Keratinocyte (primary cell): ENCODE results near the gene OR52B4. TPM values are rescaled to one million over a fixed set of nuclear protein-coding genes. Genes with fewer than 3 reads are reported as not detected.

Experiments
- DNase-seq: peaks from one replicate; pipeline ENCODE4 v3.0.0-alpha.2; 2011; ENCODE audit warnings: low read depth, missing footprints, low spot score
- FAIRE-seq: peaks from 2 replicates; lab custom pipeline; 2011; peaks lifted over from hg19 to GRCh38; lab: Jason Lieb, UNC
- H2AFZ ChIP-seq: 2 replicates; pipeline ENCODE4 v1.6.0; 2012; ENCODE audit warnings: low read length, control low read depth, inconsistent platforms; ENCODE audit not compliant: control insufficient read depth
- H3K27ac ChIP-seq: 2 replicates; pipeline ENCODE4 v1.5.1; 2011; ENCODE audit warnings: low read length; ENCODE audit not compliant: control insufficient read depth, insufficient read depth
- H3K27me3 ChIP-seq: 3 replicates; pipeline ENCODE4 v1.6.0; 2011; ENCODE audit warnings: low read length; ENCODE audit not compliant: control insufficient read depth, insufficient read depth; ENCODE audit errors: extremely low read depth
- H3K36me3 ChIP-seq, 2 experiments: 2 replicates in 1 of 2; 3 replicates in 1 of 2; pipeline ENCODE4 v1.5.1; 2011; ENCODE audit warnings: low read length in 2 of 2, mild to moderate bottlenecking in 1 of 2; ENCODE audit not compliant: control insufficient read depth in 2 of 2, insufficient read depth in 2 of 2; ENCODE audit errors: extremely low read depth in 1 of 2
- H3K4me1 ChIP-seq: 3 replicates; pipeline ENCODE4 v1.5.1; 2011; ENCODE audit warnings: low read length; ENCODE audit not compliant: control insufficient read depth, insufficient read depth; ENCODE audit errors: extremely low read depth
- H3K4me2 ChIP-seq: 3 replicates; pipeline ENCODE4 v1.6.0; 2011; ENCODE audit warnings: low read depth, low read length; ENCODE audit not compliant: control insufficient read depth, insufficient read depth; ENCODE audit errors: extremely low read depth
- H3K4me3 ChIP-seq, 3 experiments: fragments of 200-600 bp in 1 of 3; sonication (generic) in 1 of 3; 2 replicates in 2 of 3; 3 replicates in 1 of 3; pipeline ENCODE4 v1.5.1; 2011 to 2016; ENCODE audit warnings: low read length in 3 of 3, mild to moderate bottlenecking in 3 of 3, control low read depth in 2 of 3, inconsistent platforms in 1 of 3, low read depth in 1 of 3, mixed read lengths in 1 of 3, mixed run types in 1 of 3, moderate library complexity in 1 of 3; ENCODE audit not compliant: control insufficient read depth in 2 of 3, insufficient read depth in 2 of 3; ENCODE audit errors: extremely low read depth in 1 of 3
- H3K79me2 ChIP-seq: 2 replicates; pipeline ENCODE4 v1.6.0; 2012; ENCODE audit warnings: low read length; ENCODE audit not compliant: control insufficient read depth, insufficient read depth
- H3K9ac ChIP-seq: 3 replicates; pipeline ENCODE4 v1.6.0; 2011; ENCODE audit warnings: low read length; ENCODE audit not compliant: control insufficient read depth, insufficient read depth; ENCODE audit errors: extremely low read depth
- H3K9me1 ChIP-seq: 3 replicates; pipeline ENCODE4 v1.6.0; 2011; ENCODE audit warnings: low read length; ENCODE audit not compliant: control insufficient read depth, insufficient read depth; ENCODE audit errors: extremely low read depth
- H3K9me3 ChIP-seq: 2 replicates; pipeline ENCODE4 v1.5.1; 2012; ENCODE audit warnings: low read depth, low read length; ENCODE audit not compliant: control insufficient read depth
- H4K20me1 ChIP-seq: 3 replicates; pipeline ENCODE4 v1.6.0; 2011; ENCODE audit warnings: low read length; ENCODE audit not compliant: control insufficient read depth, insufficient read depth; ENCODE audit errors: extremely low read depth
- CTCF ChIP-seq, 3 experiments: IDR thresholded peaks in 1 of 3; conservative IDR thresholded peaks in 1 of 3; optimal IDR thresholded peaks in 1 of 3; 2 replicates in 2 of 3; 3 replicates in 1 of 3; pipeline versions ENCODE3 to v1.5.1; 2011; ENCODE audit warnings: low read length in 3 of 3, mild to moderate bottlenecking in 3 of 3, moderate library complexity in 2 of 3, control low read depth in 1 of 3, inconsistent platforms in 1 of 3; ENCODE audit not compliant: insufficient read depth in 2 of 3; ENCODE audit errors: extremely low read depth in 1 of 3
- EZH2 ChIP-seq: IDR thresholded peaks from one replicate; pipeline ENCODE4 v1.6.1; 2012; ENCODE audit warnings: inconsistent platforms, mild to moderate bottlenecking, low read length, moderate library complexity
- dilution Hi-C: fragments of 300-500 bp; cut with MboI; formaldehyde crosslinking; loops from one replicate; pipeline ENCODE4 v1.7.0; 2020; ENCODE audit warnings: low sequenced_read_pairs; ENCODE audit not compliant: extremely low pct_ligation_motif_present
- polyA plus RNA-seq, 5 experiments: library from polyadenylated mRNA; depleted of rRNA in 3 of 5; stranded (reverse) in 3 of 5; stranded (forward) in 1 of 5; unstranded in 1 of 5; fragments of >200 nt; gene quantifications; 1 replicate in 1 of 5; 2 replicates in 3 of 5; 3 replicates in 1 of 5; pipeline versions ENCODE4 v1.2.1 to v1.2.3, GENCODE V29; 2011 to 2012; ENCODE audit warnings: missing spikeins in 2 of 5, low read depth in 1 of 5, low replicate concordance in 1 of 5

The OR52B4 gene
- polyA plus RNA-seq, 1 donor (not counting 4 experiments of a cell fraction or from before 2014, with no cell fraction given) = not detected

- Histone ChIP-seq H3K27me3 (no peaks in the 10 kb centered on the region), H2AFZ (peak within 1 kb of the TSS; percentile 98), H3K4me2 (peak within 1 kb of the TSS; percentile 92), H3K9ac (peak within 1 kb of the TSS; percentile 86), H3K4me1 (peaks cover 9% of the 10 kb centered on the region), H3K36me3 (peaks cover 11 to 17% of the 10 kb centered on the region in 2 experiments), H3K9me3 (no peaks in the 10 kb centered on the region), H3K9me1 (no peaks in the 10 kb centered on the region), H3K27ac (peak within 1 kb of the TSS; percentile 73), H3K79me2 (peaks cover 21% of the 10 kb centered on the region), H4K20me1 (no peaks in the 10 kb centered on the region), H3K4me3 (peak within 1 kb of the TSS; percentile 86 to 97 (median 87))
- no peak for TF ChIP-seq EZH2
- no peak for TF ChIP-seq CTCF (optimal IDR thresholded peaks at IDR 0.05 in 1 of 3, IDR thresholded peaks at IDR 0.05 in 1 of 3, conservative IDR thresholded peaks at IDR 0.05 in 1 of 3; ENCODE audit: extremely low read depth in 1 of 3, insufficient read depth in 2 of 3, low read length in 3 of 3)
- dilution Hi-C loops = no loop called here
- peak; percentile 69 for FAIRE-seq
- DNase-seq = peak; percentile 15
These were observed 25.1 kb upstream of the OR52B4 start, which contains the start of gene TRIM21 for GRCh38 chr11:4393209-4393857. Gene TRIM21 (minus strand): TSS chr11:4393702. CDS start chr11:4390409, 3,293 bp downstream.

- TF ChIP-seq CTCF (optimal IDR thresholded peaks at IDR 0.05 in 1 of 3, IDR thresholded peaks at IDR 0.05 in 1 of 3, conservative IDR thresholded peaks at IDR 0.05 in 1 of 3; ENCODE audit: extremely low read depth in 1 of 3, insufficient read depth in 2 of 3, low read length in 3 of 3) (no peak), EZH2 (no peak)
- H3K36me3 ChIP-seq = peaks cover 18 to 38% of the 10 kb centered on the region in 2 experiments
These were observed 20.0 kb upstream of the OR52B4 start for GRCh38 chr11:4388221-4388620.

More at GRCh38 chr11:4388221-4388620, 20.0 kb upstream of the OR52B4 start:
- H3K27me3 ChIP-seq = no peaks in the 10 kb centered on the region
- no peaks in the 10 kb centered on the region for H4K20me1 ChIP-seq
- dilution Hi-C loops = no loop called here
- H2AFZ ChIP-seq = no peak overlapping the region
- H3K9me1 ChIP-seq = no peaks in the 10 kb centered on the region
- no peak overlapping the region for H3K4me2 ChIP-seq
- DNase-seq = no peak
- H3K79me2 ChIP-seq = peaks cover 19% of the 10 kb centered on the region
- H3K9ac ChIP-seq = no peak overlapping the region
- no peaks in the 10 kb centered on the region for H3K9me3 ChIP-seq
- H3K4me3 ChIP-seq = no peak overlapping the region
- H3K27ac ChIP-seq = no peak overlapping the region
- no peak for FAIRE-seq
- H3K4me1 ChIP-seq = peaks cover 4% of the 10 kb centered on the region
